HCT116 (cell line): ENCODE measurements around the gene TMEM45A. TPM values are rescaled to one million over a fixed set of nuclear protein-coding genes. Genes with fewer than 3 reads are reported as not detected.

Source experiments
- ATAC-seq: fragments of 200-7000 bp; cut with Tn5 transposase; 2 replicates; pipeline ENCODE4 v1.9.1; 2020; ENCODE audit warnings: mild to moderate bottlenecking, moderate library complexity
- BruUV-seq: library from RNA; stranded (reverse); fragments of 400-500 nt; replicated peaks from 2 replicates; lab custom pipeline; 2021; lab: Mats Ljungman, UMichigan
- CTCF ChIA-PET: fragments of 300-600 bp; sonication (Branson Sonifier 250); formaldehyde crosslinking; loops from one replicate; lab custom pipeline; 2021; ENCODE audit warnings: antibody characterized with exemption; lab: Charles Lee
- POLR2A ChIA-PET: fragments of 300-600, 350-600 bp; sonication (Branson Sonifier 250); formaldehyde crosslinking; loops from one replicate; lab custom pipeline; 2021; ENCODE audit warnings: antibody characterized with exemption; lab: Charles Lee
- RAD21 ChIA-PET, 2 experiments: fragments of 300-600 bp; sonication (Branson Sonifier 250); formaldehyde crosslinking; loops; one replicate each; lab custom pipeline; 2023; ENCODE audit warnings: low total read pairs in 2 of 2; ENCODE audit not compliant: uncharacterized antibody in 2 of 2, unreplicated experiment in 2 of 2, low non-redundant PET in 1 of 2; lab: Charles Lee
- DNase-seq: peaks from one replicate; pipeline ENCODE4 v3.0.0-alpha.2; 2010; ENCODE audit warnings: low read depth, low spot score
- H2AFZ ChIP-seq: fragments of 200-600 bp; shearing (Covaris generic), sonication (generic); 2 replicates; pipeline ENCODE4 v1.6.1; 2017; ENCODE audit warnings: low read depth, mixed run types, mixed read lengths, antibody characterized with exemption, low read length; ENCODE audit not compliant: poor library complexity, severe bottlenecking
- H3K27ac ChIP-seq: 2 replicates; pipeline ENCODE4 v1.5.1; 2012; ENCODE audit warnings: low read depth, low read length
- H3K27me3 ChIP-seq: fragments of 200-600 bp; sonication (generic); 2 replicates; pipeline ENCODE4 v1.6.1; 2016; ENCODE audit warnings: mixed run types, low read length, mixed read lengths; ENCODE audit not compliant: insufficient read depth
- H3K36me3 ChIP-seq, 2 experiments: fragments of 200-500 bp in 1 of 2; fragments of 200-600 bp in 1 of 2; sonication (Bioruptor generic) in 1 of 2; sonication (generic) in 1 of 2; 2 replicates each; pipeline versions ENCODE4 v1.5.1 to v1.6.1; 2014 to 2016; ENCODE audit warnings: low read length in 2 of 2, inconsistent platforms in 1 of 2, mixed read lengths in 1 of 2, mixed run types in 1 of 2; ENCODE audit not compliant: insufficient read depth in 2 of 2, control insufficient read depth in 1 of 2
- H3K4me1 ChIP-seq, 2 experiments: fragments of 200-600 bp in 1 of 2; sonication (generic) in 1 of 2; 2 replicates each; pipeline versions ENCODE4 v1.5.1 to v1.6.1; 2012 to 2017; ENCODE audit warnings: low read length in 2 of 2, inconsistent platforms in 1 of 2, mild to moderate bottlenecking in 1 of 2, mixed read lengths in 1 of 2, mixed run types in 1 of 2, moderate library complexity in 1 of 2; ENCODE audit not compliant: insufficient read depth in 2 of 2, control insufficient read depth in 1 of 2
- H3K4me2 ChIP-seq: fragments of 200-600 bp; sonication (generic); 2 replicates; pipeline ENCODE4 v1.6.1; 2017; ENCODE audit warnings: mixed run types, low read length, mixed read lengths
- H3K4me3 ChIP-seq, 2 experiments: fragments of 200-600 bp in 1 of 2; sonication (generic) in 1 of 2; replicated peaks in 1 of 2; 2 replicates each; pipeline ENCODE4 v1.5.1; 2011 to 2016; ENCODE audit warnings: low read length in 2 of 2, control low read depth in 1 of 2, low read depth in 1 of 2, mild to moderate bottlenecking in 1 of 2, mixed read lengths in 1 of 2, mixed run types in 1 of 2
- H3K79me2 ChIP-seq: fragments of 200-600 bp; sonication (generic); 2 replicates; pipeline ENCODE4 v1.6.1; 2017; ENCODE audit warnings: mild to moderate bottlenecking, mixed run types, low read length, moderate library complexity, mixed read lengths; ENCODE audit not compliant: insufficient read depth
- H3K9ac ChIP-seq: fragments of 200-600 bp; sonication (generic); 2 replicates; pipeline ENCODE4 v1.6.1; 2016; ENCODE audit warnings: low read length, mixed read lengths
- H3K9me2 ChIP-seq: fragments of 200-600 bp; sonication (generic), shearing (Covaris generic); 2 replicates; pipeline ENCODE4 v1.6.1; 2017; ENCODE audit warnings: mixed run types, mild to moderate bottlenecking, moderate library complexity; ENCODE audit not compliant: insufficient read depth
- H3K9me3 ChIP-seq, 2 experiments: fragments of 200-500 bp in 1 of 2; fragments of 200-600 bp in 1 of 2; sonication (Bioruptor generic) in 1 of 2; sonication (generic) in 1 of 2; 2 replicates each; pipeline ENCODE4 v1.6.1; 2014 to 2017; ENCODE audit warnings: low read length in 2 of 2, mixed read lengths in 2 of 2, inconsistent platforms in 1 of 2, low read depth in 1 of 2, mild to moderate bottlenecking in 1 of 2, mixed run types in 1 of 2, moderate library complexity in 1 of 2; ENCODE audit not compliant: control insufficient read depth in 1 of 2, insufficient read depth in 1 of 2
- H4K20me1 ChIP-seq: fragments of 200-600 bp; sonication (generic), shearing (Covaris generic); 2 replicates; pipeline ENCODE4 v1.6.1; 2017; ENCODE audit warnings: mixed run types, mild to moderate bottlenecking, moderate library complexity; ENCODE audit not compliant: insufficient read depth
- CBX3 ChIP-seq: IDR thresholded peaks from 2 replicates; pipeline ENCODE4 v1.6.1; 2012; ENCODE audit warnings: low read depth
- CEBPB ChIP-seq: IDR thresholded peaks from 2 replicates; pipeline ENCODE4 v1.6.1; 2012; ENCODE audit warnings: low read depth
- EGR1 ChIP-seq: IDR thresholded peaks from 2 replicates; pipeline ENCODE4 v1.6.1; 2012; ENCODE audit warnings: low read depth
- EZH2 ChIP-seq: fragments of 200-600 bp; sonication (generic); IDR thresholded peaks from 2 replicates; pipeline ENCODE4 v1.6.1; 2017; ENCODE audit warnings: antibody characterized with exemption, mixed run types
- EZH2phosphoT487 ChIP-seq: fragments of 200-600 bp; IDR thresholded peaks from 2 replicates; pipeline ENCODE4 v1.6.1; 2018; ENCODE audit warnings: antibody characterized with exemption, borderline replicate concordance
- POLR2A ChIP-seq: IDR thresholded peaks from 2 replicates; pipeline ENCODE4 v1.7.0; 2011; ENCODE audit warnings: borderline replicate concordance; ENCODE audit not compliant: insufficient read depth, insufficient read length; ENCODE audit errors: extremely low read depth
- POLR2AphosphoS5 ChIP-seq: IDR thresholded peaks from 2 replicates; pipeline ENCODE4 v1.6.1; 2011; ENCODE audit warnings: mild to moderate bottlenecking, low read depth, low read length, moderate library complexity
- RAD21 ChIP-seq: IDR thresholded peaks from 2 replicates; pipeline ENCODE4 v1.6.1; 2012; ENCODE audit warnings: low read depth, mild to moderate bottlenecking
- SIN3A ChIP-seq: IDR thresholded peaks from 2 replicates; pipeline ENCODE4 v1.6.1; 2012; ENCODE audit warnings: low read depth
- SP1 ChIP-seq: IDR thresholded peaks from 2 replicates; pipeline ENCODE4 v1.6.1; 2012; ENCODE audit warnings: low read depth
- TCF7L2 ChIP-seq: IDR thresholded peaks from 2 replicates; pipeline ENCODE4 v1.7.0; 2011; ENCODE audit warnings: borderline replicate concordance, inconsistent platforms; ENCODE audit not compliant: insufficient read depth, insufficient read length; ENCODE audit errors: extremely low read depth
- YY1 ChIP-seq: IDR thresholded peaks from 2 replicates; pipeline ENCODE4 v1.6.1; 2011; ENCODE audit warnings: low read length, low read depth, moderate library complexity, mild to moderate bottlenecking; ENCODE audit not compliant: insufficient replicate concordance; ENCODE audit errors: extremely low read depth
- ZFX ChIP-seq: fragments of 450-650 bp; IDR thresholded peaks from 2 replicates; pipeline ENCODE4 v1.6.1; 2017
- ZNF274 ChIP-seq: fragments of 200-500 bp; sonication (Bioruptor generic); IDR thresholded peaks from 2 replicates; pipeline ENCODE4 v1.6.1; 2014; ENCODE audit warnings: mild to moderate bottlenecking, low read depth, low read length, inconsistent platforms
- intact Hi-C: fragments of 100-400 bp; cut with micrococcal nuclease; formaldehyde crosslinking; loops from 2 replicates; pipeline ENCODE4 v1.10.0; 2022
- total RNA-seq: library from RNA; stranded (reverse); gene quantifications from one replicate; pipeline ENCODE4 v1.2.1, GENCODE V29; 2021; ENCODE audit not compliant: unreplicated experiment
- TF ChIP-seq, protein P1 (sequence below): IDR thresholded peaks from 2 replicates; pipeline ENCODE4 v1.6.1; 2011; ENCODE audit warnings: mild to moderate bottlenecking, low read length, moderate library complexity; ENCODE audit not compliant: insufficient replicate concordance; ENCODE audit errors: extremely low read depth
- TF ChIP-seq, protein P2 (sequence below), 3 experiments: fragments of 200-600 bp in 1 of 3; sonication (generic) in 1 of 3; IDR thresholded peaks in 2 of 3; conservative IDR thresholded peaks in 1 of 3; 2 replicates each; pipeline ENCODE4 v1.5.1; 2012 to 2017; ENCODE audit warnings: low read depth in 2 of 3, low read length in 2 of 3, antibody characterized with exemption in 1 of 3, borderline replicate concordance in 1 of 3, control low read depth in 1 of 3, mild to moderate bottlenecking in 1 of 3, mixed read lengths in 1 of 3, mixed run types in 1 of 3, moderate library complexity in 1 of 3; ENCODE audit not compliant: insufficient read depth in 1 of 3
- TF ChIP-seq, protein P3 (sequence below): IDR thresholded peaks from 2 replicates; pipeline ENCODE4 v1.6.1; 2012
- TF ChIP-seq, protein P4 (sequence below): IDR thresholded peaks from 2 replicates; pipeline ENCODE4 v1.6.1; 2012
- TF ChIP-seq, protein P5 (sequence below): IDR thresholded peaks from 2 replicates; pipeline ENCODE4 v1.6.1; 2012; ENCODE audit warnings: low read depth

Gene TMEM45A
- total RNA-seq, 1 experiment from 2014 or later = 5.0 TPM

DNA sequence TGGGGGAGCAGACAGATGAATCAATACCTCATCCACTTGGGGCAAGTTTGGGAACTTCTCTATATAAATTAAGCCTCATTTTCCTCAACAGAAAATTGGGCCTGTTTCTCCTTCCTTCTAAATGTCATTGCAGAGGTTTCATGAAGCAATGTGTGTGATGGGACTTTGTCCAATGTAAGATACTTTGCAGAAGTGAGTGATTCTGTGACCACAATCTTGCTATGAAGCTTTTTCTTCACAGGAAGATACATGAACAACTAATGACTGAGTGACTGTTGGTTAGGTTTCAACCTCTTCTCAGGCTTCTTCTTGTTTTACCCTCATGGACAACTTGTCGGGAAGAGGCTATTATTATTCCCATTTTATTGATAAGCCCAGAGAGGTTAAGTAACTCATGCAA is 11.0 kb downstream of the TMEM45A start:
- Histone ChIP-seq H3K4me1 (no peaks in the 10 kb centered on the region), H2AFZ (no peak overlapping the region), H3K27ac (no peak overlapping the region), H3K9me3 (no peaks in the 10 kb centered on the region), H4K20me1 (no peaks in the 10 kb centered on the region), H3K27me3 (no peaks in the 10 kb centered on the region), H3K36me3 (no peaks in the 10 kb centered on the region), H3K79me2 (no peaks in the 10 kb centered on the region), H3K9me2 (no peaks in the 10 kb centered on the region), H3K4me2 (no peak overlapping the region), H3K4me3 (no peak overlapping the region), H3K9ac (no peak overlapping the region)
- DNase-seq (no peak), ATAC-seq (no peak)
- ChIA-PET RAD21 (no interaction called here), CTCF (no interaction called here), POLR2A (no interaction called here)
- intact Hi-C loops = no loop called here
- BruUV-seq = no TSS peak
- no peak for TF ChIP-seq CBX3
- TF ChIP-seq, protein P1, sequence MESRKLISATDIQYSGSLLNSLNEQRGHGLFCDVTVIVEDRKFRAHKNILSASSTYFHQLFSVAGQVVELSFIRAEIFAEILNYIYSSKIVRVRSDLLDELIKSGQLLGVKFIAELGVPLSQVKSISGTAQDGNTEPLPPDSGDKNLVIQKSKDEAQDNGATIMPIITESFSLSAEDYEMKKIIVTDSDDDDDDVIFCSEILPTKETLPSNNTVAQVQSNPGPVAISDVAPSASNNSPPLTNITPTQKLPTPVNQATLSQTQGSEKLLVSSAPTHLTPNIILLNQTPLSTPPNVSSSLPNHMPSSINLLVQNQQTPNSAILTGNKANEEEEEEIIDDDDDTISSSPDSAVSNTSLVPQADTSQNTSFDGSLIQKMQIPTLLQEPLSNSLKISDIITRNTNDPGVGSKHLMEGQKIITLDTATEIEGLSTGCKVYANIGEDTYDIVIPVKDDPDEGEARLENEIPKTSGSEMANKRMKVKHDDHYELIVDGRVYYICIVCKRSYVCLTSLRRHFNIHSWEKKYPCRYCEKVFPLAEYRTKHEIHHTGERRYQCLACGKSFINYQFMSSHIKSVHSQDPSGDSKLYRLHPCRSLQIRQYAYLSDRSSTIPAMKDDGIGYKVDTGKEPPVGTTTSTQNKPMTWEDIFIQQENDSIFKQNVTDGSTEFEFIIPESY = no peak
- TF ChIP-seq, protein P2, sequence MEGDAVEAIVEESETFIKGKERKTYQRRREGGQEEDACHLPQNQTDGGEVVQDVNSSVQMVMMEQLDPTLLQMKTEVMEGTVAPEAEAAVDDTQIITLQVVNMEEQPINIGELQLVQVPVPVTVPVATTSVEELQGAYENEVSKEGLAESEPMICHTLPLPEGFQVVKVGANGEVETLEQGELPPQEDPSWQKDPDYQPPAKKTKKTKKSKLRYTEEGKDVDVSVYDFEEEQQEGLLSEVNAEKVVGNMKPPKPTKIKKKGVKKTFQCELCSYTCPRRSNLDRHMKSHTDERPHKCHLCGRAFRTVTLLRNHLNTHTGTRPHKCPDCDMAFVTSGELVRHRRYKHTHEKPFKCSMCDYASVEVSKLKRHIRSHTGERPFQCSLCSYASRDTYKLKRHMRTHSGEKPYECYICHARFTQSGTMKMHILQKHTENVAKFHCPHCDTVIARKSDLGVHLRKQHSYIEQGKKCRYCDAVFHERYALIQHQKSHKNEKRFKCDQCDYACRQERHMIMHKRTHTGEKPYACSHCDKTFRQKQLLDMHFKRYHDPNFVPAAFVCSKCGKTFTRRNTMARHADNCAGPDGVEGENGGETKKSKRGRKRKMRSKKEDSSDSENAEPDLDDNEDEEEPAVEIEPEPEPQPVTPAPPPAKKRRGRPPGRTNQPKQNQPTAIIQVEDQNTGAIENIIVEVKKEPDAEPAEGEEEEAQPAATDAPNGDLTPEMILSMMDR (IDR thresholded peaks at IDR 0.05 in 2 of 3, conservative IDR thresholded peaks at IDR 0.05 in 1 of 3; ENCODE audit: borderline replicate concordance in 1 of 3, insufficient read depth in 1 of 3, low read depth in 2 of 3, low read length in 2 of 3) = no peak
- TF ChIP-seq EGR1 = no peak
- TF ChIP-seq RAD21 = no peak
- TF ChIP-seq ZNF274 = no peak
- TF ChIP-seq, protein P3, sequence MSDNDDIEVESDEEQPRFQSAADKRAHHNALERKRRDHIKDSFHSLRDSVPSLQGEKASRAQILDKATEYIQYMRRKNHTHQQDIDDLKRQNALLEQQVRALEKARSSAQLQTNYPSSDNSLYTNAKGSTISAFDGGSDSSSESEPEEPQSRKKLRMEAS = no peak
- no peak for TF ChIP-seq TCF7L2
- no peak for TF ChIP-seq YY1
- no peak for TF ChIP-seq ZFX
- no peak for TF ChIP-seq POLR2A
- TF ChIP-seq, protein P4, sequence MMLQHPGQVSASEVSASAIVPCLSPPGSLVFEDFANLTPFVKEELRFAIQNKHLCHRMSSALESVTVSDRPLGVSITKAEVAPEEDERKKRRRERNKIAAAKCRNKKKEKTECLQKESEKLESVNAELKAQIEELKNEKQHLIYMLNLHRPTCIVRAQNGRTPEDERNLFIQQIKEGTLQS = no peak
- no peak for TF ChIP-seq POLR2AphosphoS5
- TF ChIP-seq, protein P5, sequence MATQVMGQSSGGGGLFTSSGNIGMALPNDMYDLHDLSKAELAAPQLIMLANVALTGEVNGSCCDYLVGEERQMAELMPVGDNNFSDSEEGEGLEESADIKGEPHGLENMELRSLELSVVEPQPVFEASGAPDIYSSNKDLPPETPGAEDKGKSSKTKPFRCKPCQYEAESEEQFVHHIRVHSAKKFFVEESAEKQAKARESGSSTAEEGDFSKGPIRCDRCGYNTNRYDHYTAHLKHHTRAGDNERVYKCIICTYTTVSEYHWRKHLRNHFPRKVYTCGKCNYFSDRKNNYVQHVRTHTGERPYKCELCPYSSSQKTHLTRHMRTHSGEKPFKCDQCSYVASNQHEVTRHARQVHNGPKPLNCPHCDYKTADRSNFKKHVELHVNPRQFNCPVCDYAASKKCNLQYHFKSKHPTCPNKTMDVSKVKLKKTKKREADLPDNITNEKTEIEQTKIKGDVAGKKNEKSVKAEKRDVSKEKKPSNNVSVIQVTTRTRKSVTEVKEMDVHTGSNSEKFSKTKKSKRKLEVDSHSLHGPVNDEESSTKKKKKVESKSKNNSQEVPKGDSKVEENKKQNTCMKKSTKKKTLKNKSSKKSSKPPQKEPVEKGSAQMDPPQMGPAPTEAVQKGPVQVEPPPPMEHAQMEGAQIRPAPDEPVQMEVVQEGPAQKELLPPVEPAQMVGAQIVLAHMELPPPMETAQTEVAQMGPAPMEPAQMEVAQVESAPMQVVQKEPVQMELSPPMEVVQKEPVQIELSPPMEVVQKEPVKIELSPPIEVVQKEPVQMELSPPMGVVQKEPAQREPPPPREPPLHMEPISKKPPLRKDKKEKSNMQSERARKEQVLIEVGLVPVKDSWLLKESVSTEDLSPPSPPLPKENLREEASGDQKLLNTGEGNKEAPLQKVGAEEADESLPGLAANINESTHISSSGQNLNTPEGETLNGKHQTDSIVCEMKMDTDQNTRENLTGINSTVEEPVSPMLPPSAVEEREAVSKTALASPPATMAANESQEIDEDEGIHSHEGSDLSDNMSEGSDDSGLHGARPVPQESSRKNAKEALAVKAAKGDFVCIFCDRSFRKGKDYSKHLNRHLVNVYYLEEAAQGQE = no peak
- no peak for TF ChIP-seq EZH2
- no peak for TF ChIP-seq SIN3A
- no peak for TF ChIP-seq EZH2phosphoT487
- no peak for TF ChIP-seq SP1
- TF ChIP-seq CEBPB = no peak
- TF ChIP-seq, all 23 proteins: peak for 0
